Upper lobe of right lung (tissue), 1 donor: Measurements from ENCODE around the gene MPP4. TPM values are rescaled to one million over a fixed set of nuclear protein-coding genes. Genes with fewer than 3 reads are reported as not detected.

Experiments used
- ATAC-seq: fragments of 200-7000 bp; cut with Tn5 transposase; one replicate; pipeline ENCODE4 v1.9.1; 2020; ENCODE audit warnings: mild to moderate bottlenecking, moderate library complexity
- DNase-seq: peaks from one replicate; pipeline ENCODE4 v3.0.0-alpha.2; 2020
- H3K27ac ChIP-seq: fragments of 200-600 bp; one replicate; pipeline ENCODE4 v1.8.0; 2022
- H3K27me3 ChIP-seq: fragments of 200-600 bp; one replicate; pipeline ENCODE4 v1.8.0; 2022; ENCODE audit warnings: mild to moderate bottlenecking
- H3K36me3 ChIP-seq: fragments of 200-600 bp; one replicate; pipeline ENCODE4 v1.8.0; 2022
- H3K4me1 ChIP-seq: fragments of 200-600 bp; one replicate; pipeline ENCODE4 v1.8.0; 2022
- H3K4me3 ChIP-seq: fragments of 200-600 bp; one replicate; pipeline ENCODE4 v1.8.0; 2022; ENCODE audit warnings: mild to moderate bottlenecking
- H3K9me3 ChIP-seq: fragments of 200-600 bp; one replicate; pipeline ENCODE4 v1.8.0; 2022
- intact Hi-C: fragments of 100-400 bp; cut with DNase I; formaldehyde crosslinking; loops from one replicate; pipeline ENCODE4 v1.11.0; 2022
- total RNA-seq: library from RNA; stranded (reverse); fragmentation: NEBNext Ultra II Directional; extraction: Animal tissue kit (Norgen Biotek cat#: 25700); gene quantifications from one replicate; pipeline ENCODE4 v1.2.1, GENCODE V29; 2021
- TF ChIP-seq, protein P1 (sequence below): fragments of 200-600 bp; IDR thresholded peaks from one replicate; pipeline ENCODE4 v1.8.0; 2022; ENCODE audit warnings: antibody characterized with exemption
- donor health status: DM: no; HTN: yes; CAD: no; lungs with severe emphysema.

MPP4 gene
- total RNA-seq, 1 donor from 2014 or later, result 0.17 TPM

DNA sequence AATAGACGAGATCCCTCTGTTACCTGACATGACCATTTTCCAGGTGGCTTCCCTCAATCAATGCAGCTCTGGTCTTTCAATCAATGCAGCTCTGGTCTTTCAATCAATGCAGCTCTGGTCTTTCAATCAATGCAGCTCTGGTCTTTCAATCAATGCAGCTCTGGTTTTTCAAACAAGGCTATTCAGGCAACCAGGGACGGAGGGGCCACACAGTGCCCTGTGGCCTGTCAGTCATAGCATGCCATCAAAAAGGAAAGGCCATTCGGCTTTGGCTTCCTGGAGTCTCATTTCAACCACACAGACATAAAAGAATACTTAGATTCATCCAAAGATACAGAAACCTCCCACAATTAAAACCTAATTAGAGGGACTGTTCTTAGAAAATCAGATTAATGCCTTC is 13.3 kb downstream of the MPP4 start:
- intact Hi-C loops, result no loop called here
- no peaks in the 10 kb centered on the region for H3K27me3 ChIP-seq
- TF ChIP-seq, protein P1, sequence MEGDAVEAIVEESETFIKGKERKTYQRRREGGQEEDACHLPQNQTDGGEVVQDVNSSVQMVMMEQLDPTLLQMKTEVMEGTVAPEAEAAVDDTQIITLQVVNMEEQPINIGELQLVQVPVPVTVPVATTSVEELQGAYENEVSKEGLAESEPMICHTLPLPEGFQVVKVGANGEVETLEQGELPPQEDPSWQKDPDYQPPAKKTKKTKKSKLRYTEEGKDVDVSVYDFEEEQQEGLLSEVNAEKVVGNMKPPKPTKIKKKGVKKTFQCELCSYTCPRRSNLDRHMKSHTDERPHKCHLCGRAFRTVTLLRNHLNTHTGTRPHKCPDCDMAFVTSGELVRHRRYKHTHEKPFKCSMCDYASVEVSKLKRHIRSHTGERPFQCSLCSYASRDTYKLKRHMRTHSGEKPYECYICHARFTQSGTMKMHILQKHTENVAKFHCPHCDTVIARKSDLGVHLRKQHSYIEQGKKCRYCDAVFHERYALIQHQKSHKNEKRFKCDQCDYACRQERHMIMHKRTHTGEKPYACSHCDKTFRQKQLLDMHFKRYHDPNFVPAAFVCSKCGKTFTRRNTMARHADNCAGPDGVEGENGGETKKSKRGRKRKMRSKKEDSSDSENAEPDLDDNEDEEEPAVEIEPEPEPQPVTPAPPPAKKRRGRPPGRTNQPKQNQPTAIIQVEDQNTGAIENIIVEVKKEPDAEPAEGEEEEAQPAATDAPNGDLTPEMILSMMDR, result no peak

DNA sequence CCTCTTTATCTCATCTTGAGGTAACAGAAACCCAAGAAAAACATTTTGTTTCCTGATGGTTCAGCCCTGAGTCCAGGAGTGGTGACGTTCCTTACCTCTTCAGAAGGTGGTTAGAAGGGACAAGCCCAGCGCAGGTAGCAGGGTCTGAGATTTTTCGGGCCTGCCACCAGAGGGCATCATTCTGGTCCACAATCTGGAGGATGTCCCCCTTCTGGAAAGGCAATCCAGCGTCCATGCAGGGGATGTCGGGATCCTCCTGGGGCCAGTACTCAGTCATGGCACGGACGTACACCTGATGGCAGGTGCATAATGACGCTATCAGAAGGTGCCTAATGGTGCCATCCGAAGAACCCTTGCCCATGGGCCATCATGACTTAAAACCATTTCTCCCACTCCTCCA is 17.7 kb downstream of the MPP4 start:
- Histone ChIP-seq H3K36me3 (no peaks in the 10 kb centered on the region), H3K9me3 (no peaks in the 10 kb centered on the region), H3K27me3 (no peaks in the 10 kb centered on the region), H3K4me1 (no peaks in the 10 kb centered on the region), H3K27ac (no peak overlapping the region), H3K4me3 (no peak overlapping the region)
- TF ChIP-seq, protein P1, result peak; percentile 23
- DNase-seq, result no peak
- intact Hi-C loops, result no loop called here
- peak; percentile 39 for ATAC-seq

More for the DNA sequence above, 13.3 kb downstream of the MPP4 start:
- DNase-seq, result no peak
- no peaks in the 10 kb centered on the region for H3K4me1 ChIP-seq
- no peak for ATAC-seq
- H3K36me3 ChIP-seq, result no peaks in the 10 kb centered on the region
- H3K4me3 ChIP-seq, result no peak overlapping the region
- H3K9me3 ChIP-seq, result no peaks in the 10 kb centered on the region
- no peak overlapping the region for H3K27ac ChIP-seq

DNA sequence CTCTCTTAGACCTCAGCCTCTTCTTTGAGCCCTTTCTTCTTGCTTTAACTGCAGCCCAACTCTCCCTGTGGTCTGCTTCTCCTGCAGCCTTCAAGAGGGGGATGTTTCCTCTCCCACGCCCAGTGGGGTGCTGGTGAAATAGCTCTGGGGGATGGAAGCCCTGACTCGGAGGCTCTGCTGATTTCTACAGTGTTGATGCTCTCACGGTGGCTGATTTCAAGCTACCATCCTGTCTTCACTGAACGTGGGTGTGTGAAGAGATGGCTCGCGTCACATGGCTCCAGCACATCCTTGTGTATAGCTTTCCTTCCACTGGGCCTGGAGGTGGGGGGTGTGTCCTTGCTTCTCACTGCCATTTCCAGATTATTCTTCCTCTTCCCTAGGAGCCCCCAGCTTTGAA is 20.0 kb downstream of the MPP4 start:
- no peaks in the 10 kb centered on the region for H3K9me3 ChIP-seq
- TF ChIP-seq, protein P1, result no peak
- ATAC-seq, result no peak

DNA sequence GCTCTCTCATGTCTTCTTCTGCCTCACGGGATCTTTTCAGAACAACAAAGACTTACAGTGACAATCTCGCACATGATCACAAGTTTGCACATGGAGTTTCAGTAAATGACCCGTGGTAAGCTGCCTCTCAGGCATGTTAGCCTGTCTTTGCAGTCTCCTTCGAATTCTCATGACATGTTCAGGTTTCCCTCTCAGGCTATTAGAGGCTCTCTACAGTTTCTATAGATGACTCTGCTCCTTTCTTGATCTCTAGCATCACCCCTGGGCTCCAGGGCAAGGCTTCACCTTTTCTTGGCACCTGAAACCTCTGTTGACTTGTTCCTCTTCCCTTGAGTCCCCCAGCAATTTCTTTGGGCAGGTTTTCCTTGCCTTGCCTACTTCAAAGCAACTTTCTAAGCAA is 23.0 kb downstream of the MPP4 start:
- ATAC-seq, result no peak
- DNase-seq, result no peak
- Histone ChIP-seq H3K27ac (no peak overlapping the region), H3K9me3 (no peaks in the 10 kb centered on the region), H3K27me3 (no peaks in the 10 kb centered on the region), H3K4me1 (no peaks in the 10 kb centered on the region), H3K36me3 (no peaks in the 10 kb centered on the region), H3K4me3 (no peak overlapping the region)
- TF ChIP-seq, protein P1, result no peak
- intact Hi-C loops, result no loop called here

More for the DNA sequence above, 20.0 kb downstream of the MPP4 start:
- intact Hi-C loops, result no loop called here
- Histone ChIP-seq H3K27ac (no peak overlapping the region), H3K36me3 (no peaks in the 10 kb centered on the region), H3K27me3 (no peaks in the 10 kb centered on the region), H3K4me1 (no peaks in the 10 kb centered on the region), H3K4me3 (no peak overlapping the region)
- no peak for DNase-seq

DNA sequence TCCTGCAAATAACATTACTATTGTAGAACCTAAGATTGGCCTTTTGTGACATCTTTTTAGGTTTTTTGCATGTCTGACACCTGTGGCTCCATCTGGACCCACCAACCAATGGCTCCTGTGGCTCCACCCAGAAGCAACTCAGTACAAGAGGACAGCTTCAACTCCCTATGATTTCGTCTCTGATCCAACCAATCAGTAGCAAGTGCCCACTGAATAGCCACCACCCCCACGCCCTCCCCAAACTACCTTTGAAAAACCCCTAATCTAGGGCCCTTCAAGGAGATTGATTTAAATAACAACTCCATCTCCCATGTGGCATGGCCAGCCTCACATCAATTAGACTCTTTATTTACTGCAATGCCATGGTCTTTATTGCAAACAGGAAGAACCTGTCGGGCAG is 23.6 kb downstream of the MPP4 start:
- Histone ChIP-seq H3K4me1 (no peaks in the 10 kb centered on the region), H3K4me3 (no peak overlapping the region), H3K36me3 (no peaks in the 10 kb centered on the region), H3K9me3 (no peaks in the 10 kb centered on the region), H3K27me3 (no peaks in the 10 kb centered on the region), H3K27ac (no peak overlapping the region)
- intact Hi-C loops, result no loop called here
- ATAC-seq (no peak), DNase-seq (no peak)
- TF ChIP-seq, protein P1, result no peak

DNA sequence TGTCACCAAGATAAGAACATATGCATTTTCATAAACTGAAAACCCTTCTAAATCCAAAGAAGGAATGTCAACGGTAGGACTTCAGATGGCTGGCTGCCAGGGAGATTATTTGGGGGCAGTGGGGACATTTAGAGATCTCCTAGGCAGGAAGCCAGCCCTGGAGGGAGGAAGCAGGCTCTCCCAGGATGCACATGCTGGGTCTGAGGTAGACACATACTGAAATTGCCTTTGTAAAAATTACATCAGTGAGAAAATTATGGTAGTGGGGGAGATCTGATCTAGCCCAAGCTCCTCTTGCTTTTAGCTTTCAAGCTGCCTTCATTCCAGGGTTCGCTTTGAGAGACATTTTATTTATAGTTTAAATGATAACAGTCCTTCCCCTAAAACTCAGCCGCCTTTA is 24.1 kb downstream of the MPP4 start:
- intact Hi-C loops, result no loop called here
- Histone ChIP-seq H3K9me3 (no peaks in the 10 kb centered on the region), H3K4me3 (no peak overlapping the region), H3K4me1 (no peaks in the 10 kb centered on the region), H3K27ac (no peak overlapping the region), H3K36me3 (no peaks in the 10 kb centered on the region), H3K27me3 (no peaks in the 10 kb centered on the region)
- no peak for DNase-seq
- TF ChIP-seq, protein P1, result no peak
- no peak for ATAC-seq
